HepG2 (cell line): Measurements from ENCODE around the gene MICA. TPM values are rescaled to one million over a fixed set of nuclear protein-coding genes. Genes with fewer than 3 reads are reported as not detected.

ENCODE experiments used
- GMEB2 ChIP-seq: IDR thresholded peaks from 2 replicates; pipeline ENCODE4 v1.6.1; 2016; ENCODE audit warnings: missing biosample characterization, missing genetic modification reagents, low read depth
- HDAC1 ChIP-seq: sonication (generic); formaldehyde crosslinking; IDR thresholded peaks from 2 replicates; pipeline ENCODE4 v1.5.1; 2020; ENCODE audit warnings: mild to moderate bottlenecking, missing genetic modification reagents
- HINFP ChIP-seq: sonication (generic); formaldehyde crosslinking; IDR thresholded peaks from 2 replicates; pipeline ENCODE4 v1.4.0; 2020; ENCODE audit warnings: low read depth, mild to moderate bottlenecking, missing genetic modification reagents
- IRX3 ChIP-seq: sonication (generic); formaldehyde crosslinking; IDR thresholded peaks from 2 replicates; pipeline ENCODE4 v1.8.1; 2023; ENCODE audit warnings: mild to moderate bottlenecking, low read depth, missing genetic modification reagents, borderline replicate concordance
- KLF13 ChIP-seq: sonication (generic); formaldehyde crosslinking; IDR thresholded peaks from 2 replicates; pipeline ENCODE4 v1.4.0; 2020; ENCODE audit warnings: mild to moderate bottlenecking, missing genetic modification reagents
- KMT2B ChIP-seq: IDR thresholded peaks from 2 replicates; pipeline ENCODE4 v1.6.1; 2016; ENCODE audit warnings: missing genetic modification reagents, missing compliant biosample characterization
- LCORL ChIP-seq, 2 experiments: fragments of 450-650 bp in 1 of 2; sonication (generic) in 1 of 2; formaldehyde crosslinking in 1 of 2; IDR thresholded peaks; 2 replicates each; pipeline versions ENCODE4 v1.5.0 to v1.6.1; 2017 to 2020; ENCODE audit warnings: antibody characterized with exemption in 1 of 2, missing genetic modification reagents in 1 of 2
- MLLT10 ChIP-seq: sonication (generic); formaldehyde crosslinking; IDR thresholded peaks from 2 replicates; pipeline ENCODE4 v1.4.0; 2020; ENCODE audit warnings: missing genetic modification reagents
- NKX3-1 ChIP-seq: sonication (generic); formaldehyde crosslinking; IDR thresholded peaks from 2 replicates; pipeline ENCODE4 v1.5.0; 2020; ENCODE audit warnings: missing genetic modification reagents
- PCBP1 ChIP-seq: fragments of 200-400 bp; formaldehyde crosslinking; IDR thresholded peaks from 2 replicates; pipeline ENCODE4 v1.6.1; 2017; ENCODE audit warnings: mild to moderate bottlenecking, low read depth, low read length, borderline replicate concordance
- RARA ChIP-seq: IDR thresholded peaks from 2 replicates; pipeline ENCODE4 v1.6.1; 2016; ENCODE audit warnings: missing genetic modification reagents, missing compliant biosample characterization
- RXRA ChIP-seq: sonication (generic); formaldehyde crosslinking; IDR thresholded peaks from 2 replicates; pipeline ENCODE4 v1.5.1; 2020; ENCODE audit warnings: missing genetic modification reagents
- SAP130 ChIP-seq: IDR thresholded peaks from 2 replicates; pipeline ENCODE4 v1.6.1; 2016; ENCODE audit warnings: low read depth
- YEATS4 ChIP-seq: sonication (generic); formaldehyde crosslinking; IDR thresholded peaks from 2 replicates; pipeline ENCODE4 v1.4.0; 2020; ENCODE audit warnings: missing genetic modification reagents, borderline replicate concordance
- ZNF101 ChIP-seq: sonication (generic); formaldehyde crosslinking; IDR thresholded peaks from 2 replicates; pipeline ENCODE4 v1.4.0; 2020; ENCODE audit warnings: mild to moderate bottlenecking, low read depth, missing genetic modification reagents, borderline replicate concordance
- ZNF232 ChIP-seq: sonication (generic); formaldehyde crosslinking; IDR thresholded peaks from 2 replicates; pipeline ENCODE4 v1.4.0; 2020; ENCODE audit warnings: missing genetic modification reagents, borderline replicate concordance
- ZNF577 ChIP-seq: sonication (generic); formaldehyde crosslinking; IDR thresholded peaks from 2 replicates; pipeline ENCODE4 v1.4.0; 2020; ENCODE audit warnings: mild to moderate bottlenecking, low read depth, missing genetic modification reagents, borderline replicate concordance
- ZNF775 ChIP-seq: sonication (generic); formaldehyde crosslinking; IDR thresholded peaks from 2 replicates; pipeline ENCODE4 v1.4.0; 2020; ENCODE audit warnings: missing genetic modification reagents, mild to moderate bottlenecking, moderate library complexity, borderline replicate concordance
- ZNF790 ChIP-seq: sonication (generic); formaldehyde crosslinking; IDR thresholded peaks from 2 replicates; pipeline ENCODE4 v1.8.0; 2022; ENCODE audit warnings: missing genetic modification reagents, mild to moderate bottlenecking, borderline replicate concordance
- polyA plus RNA-seq, 8 experiments: library from polyadenylated mRNA; depleted of rRNA in 3 of 8; stranded (reverse) in 7 of 8; unstranded in 1 of 8; fragments of >200 nt; fragmentation: Illumina TruSeq in 4 of 8; extraction: Trizol in 4 of 8; gene quantifications; 2 replicates each; pipeline versions ENCODE4 v1.2.1 to v1.2.3, GENCODE V29; 2011 to 2016; ENCODE audit warnings: low read depth in 4 of 8, missing spikeins in 1 of 8, mixed read lengths in 1 of 8; ENCODE audit not compliant: insufficient read depth in 1 of 8
- total RNA-seq, 5 experiments: library from RNA; depleted of rRNA; stranded (reverse); fragments of >200 nt; fragmentation: Illumina TruSeq; extraction: Trizol; gene quantifications; 2 replicates each; pipeline ENCODE4 v1.2.3, GENCODE V29; 2016; ENCODE audit warnings: low read depth in 1 of 5

The MICA gene
- total and polyA plus RNA-seq, 2 of the 13 experiments (the other 11 are each of a cell fraction or from before 2014, with no cell fraction given): 21.6 to 38.1 TPM

- peak; percentile 98 for TF ChIP-seq HINFP (CRISPR knock-in tag)
- no peak for TF ChIP-seq MLLT10 (CRISPR knock-in tag)
- TF ChIP-seq KMT2B (CRISPR knock-in tag): 0 out of 2 replicates have a peak, but pooled peaks have one; percentile 70
- TF ChIP-seq IRX3 (CRISPR knock-in tag): no peak; the same call in 1 of the 2 replicates
- 0 out of 2 replicates have a peak, but pooled peaks have one; percentile 4 for TF ChIP-seq NKX3-1 (CRISPR knock-in tag)
- TF ChIP-seq ZNF232: no peak; the same call in 1 of the 2 replicates
- TF ChIP-seq SAP130 (CRISPR knock-in tag): peak; percentile 90
- no peak for TF ChIP-seq ZNF790 (CRISPR knock-in tag)
- TF ChIP-seq YEATS4 (CRISPR knock-in tag): peak; percentile 75
- peak; percentile 62; the same call in 1 of the 2 replicates for TF ChIP-seq RXRA (CRISPR knock-in tag)
- no peak for TF ChIP-seq GMEB2 (CRISPR knock-in tag)
- TF ChIP-seq RARA (CRISPR knock-in tag): peak; percentile 7; the same call in 1 of the 2 replicates
- no peak for TF ChIP-seq ZNF775 (CRISPR knock-in tag)
- TF ChIP-seq ZNF577: no peak
- TF ChIP-seq LCORL (IDR thresholded peaks at IDR 0.05): no peak; the same call in 1 of the 2 replicates
- TF ChIP-seq LCORL (CRISPR knock-in tag; IDR thresholded peaks at IDR 0.05): peak; percentile 58
- 0 out of 2 replicates have a peak, but pooled peaks have one; percentile 63 for TF ChIP-seq PCBP1
- no peak for TF ChIP-seq ZNF101
- TF ChIP-seq KLF13 (CRISPR knock-in tag): no peak
- TF ChIP-seq HDAC1 (CRISPR knock-in tag): 0 out of 2 replicates have a peak, but pooled peaks have one; percentile 60
Measured at GRCh38 chr6:31399589-31400466, 3.6 kb upstream of the MICA start (continued).
